IgD-negative memory B cell (primary cell): ENCODE measurements around the gene MYH16. TPM values are rescaled to one million over a fixed set of nuclear protein-coding genes. Genes with fewer than 3 reads are reported as not detected.
"Not testable (repeated sequence)": the region's sequence is repeated elsewhere in the genome, so short reads cannot be mapped to it uniquely, and the experiment has no call there.

Experiments
- H3K27ac Mint-ChIP-seq, 3 donors: one replicate each; pipeline ENCODE4 v1.8.0; 2020 to 2022; ENCODE audit warnings: mild to moderate bottlenecking in 3 of 3, mixed read lengths in 3 of 3, moderate library complexity in 1 of 3
- H3K27me3 Mint-ChIP-seq: one replicate; pipeline ENCODE4 v1.8.0; 2021; ENCODE audit warnings: mixed read lengths
- H3K36me3 Mint-ChIP-seq: one replicate; pipeline ENCODE4 v1.8.0; 2020; ENCODE audit warnings: mild to moderate bottlenecking, mixed read lengths
- H3K4me1 Mint-ChIP-seq, 3 donors: one replicate each; pipeline ENCODE4 v1.8.0; 2020 to 2022; ENCODE audit warnings: mixed read lengths in 3 of 3, mild to moderate bottlenecking in 1 of 3
- H3K4me3 Mint-ChIP-seq, 4 donors: one replicate each; pipeline ENCODE4 v1.8.0; 2020 to 2022; ENCODE audit warnings: mild to moderate bottlenecking in 4 of 4, mixed read lengths in 4 of 4, moderate library complexity in 3 of 4
- H3K9me3 Mint-ChIP-seq, 3 donors: one replicate each; pipeline ENCODE4 v1.8.0; 2020 to 2021; ENCODE audit warnings: mixed read lengths in 3 of 3, mild to moderate bottlenecking in 1 of 3
- polyA plus RNA-seq: library from polyadenylated mRNA; unstranded; fragments of 300-500 nt; fragmentation: Illumina TruSeq; gene quantifications from one replicate; pipeline ENCODE4 v1.2.3, GENCODE V29; 2021

MYH16 gene
- polyA plus RNA-seq, 1 donor from 2014 or later, result not detected

- H3K27ac Mint-ChIP-seq, H3K4me3 Mint-ChIP-seq, H3K9me3 Mint-ChIP-seq, H3K4me1 Mint-ChIP-seq, H3K36me3 Mint-ChIP-seq: not testable (repeated sequence)
- H3K27me3 Mint-ChIP-seq, result peaks cover 12% of the 10 kb centered on the region
Observed at GRCh38 chr7:99273561-99273960, 922 bp downstream of the MYH16 start.

DNA sequence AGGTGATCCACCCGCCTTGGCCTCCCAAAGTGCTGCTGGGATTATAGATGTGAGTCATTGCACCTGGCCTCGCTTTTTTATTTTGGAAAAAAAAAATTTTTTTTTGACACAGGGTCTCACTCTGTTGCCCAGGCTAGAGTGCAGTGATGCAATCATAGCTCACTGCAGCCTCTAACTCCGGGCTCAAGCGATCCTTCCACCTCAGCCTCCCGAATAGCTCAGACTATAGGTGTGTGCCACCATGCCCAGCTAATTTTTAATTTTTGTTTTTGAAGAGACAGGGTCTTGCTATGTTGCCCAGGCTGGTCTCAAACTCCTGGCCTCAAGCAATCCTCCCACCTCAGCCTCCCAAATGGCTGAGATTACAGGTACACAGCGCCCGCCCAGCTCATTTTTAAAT lies 2.3 kb downstream of the MYH16 start:
- H3K27ac Mint-ChIP-seq, H3K9me3 Mint-ChIP-seq, H3K4me3 Mint-ChIP-seq, H3K4me1 Mint-ChIP-seq, H3K36me3 Mint-ChIP-seq: not testable (repeated sequence)
- peaks cover 11% of the 10 kb centered on the region for H3K27me3 Mint-ChIP-seq

- Mint-ChIP-seq H3K4me3 (no peak overlapping the region), H3K27me3 (peaks cover 11% of the 10 kb centered on the region), H3K36me3 (no peaks in the 10 kb centered on the region), H3K9me3 (no peaks in the 10 kb centered on the region), H3K27ac (no peak overlapping the region), H3K4me1 (no peaks in the 10 kb centered on the region)
Observed at GRCh38 chr7:99275496-99275895, 2.9 kb downstream of the MYH16 start.

DNA sequence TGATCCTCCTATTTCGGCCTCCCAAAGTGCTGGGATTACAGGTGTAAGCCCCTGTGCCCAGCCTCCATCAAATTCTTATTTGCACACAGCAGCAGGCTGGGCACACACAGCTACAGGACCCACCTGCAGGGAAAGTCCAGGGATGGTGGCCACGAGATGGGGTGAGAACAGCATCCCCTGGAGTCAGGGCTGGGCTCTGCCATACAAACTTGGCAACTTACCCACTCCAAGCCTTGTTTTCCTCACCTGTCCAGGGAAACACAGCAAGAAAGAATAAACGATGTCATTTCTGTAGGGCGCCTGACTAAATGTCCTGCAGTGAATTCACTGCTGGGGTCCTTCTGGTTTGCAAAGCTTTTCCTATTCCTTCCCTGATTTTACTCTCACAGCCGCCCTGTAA lies 5.5 kb downstream of the MYH16 start:
- Mint-ChIP-seq H3K4me3 (no peak overlapping the region), H3K27me3 (peaks cover 4% of the 10 kb centered on the region), H3K27ac (peak overlapping the region in 1 of 3 donors; percentile 6), H3K36me3 (no peaks in the 10 kb centered on the region), H3K4me1 (no peaks in the 10 kb centered on the region), H3K9me3 (no peaks in the 10 kb centered on the region)

GRCh38 chr7:99284165-99284564 lies 11.5 kb downstream of the MYH16 start:
- H3K9me3 Mint-ChIP-seq, H3K27ac Mint-ChIP-seq, H3K27me3 Mint-ChIP-seq, H3K4me1 Mint-ChIP-seq, H3K4me3 Mint-ChIP-seq, H3K36me3 Mint-ChIP-seq: not testable (repeated sequence)

DNA sequence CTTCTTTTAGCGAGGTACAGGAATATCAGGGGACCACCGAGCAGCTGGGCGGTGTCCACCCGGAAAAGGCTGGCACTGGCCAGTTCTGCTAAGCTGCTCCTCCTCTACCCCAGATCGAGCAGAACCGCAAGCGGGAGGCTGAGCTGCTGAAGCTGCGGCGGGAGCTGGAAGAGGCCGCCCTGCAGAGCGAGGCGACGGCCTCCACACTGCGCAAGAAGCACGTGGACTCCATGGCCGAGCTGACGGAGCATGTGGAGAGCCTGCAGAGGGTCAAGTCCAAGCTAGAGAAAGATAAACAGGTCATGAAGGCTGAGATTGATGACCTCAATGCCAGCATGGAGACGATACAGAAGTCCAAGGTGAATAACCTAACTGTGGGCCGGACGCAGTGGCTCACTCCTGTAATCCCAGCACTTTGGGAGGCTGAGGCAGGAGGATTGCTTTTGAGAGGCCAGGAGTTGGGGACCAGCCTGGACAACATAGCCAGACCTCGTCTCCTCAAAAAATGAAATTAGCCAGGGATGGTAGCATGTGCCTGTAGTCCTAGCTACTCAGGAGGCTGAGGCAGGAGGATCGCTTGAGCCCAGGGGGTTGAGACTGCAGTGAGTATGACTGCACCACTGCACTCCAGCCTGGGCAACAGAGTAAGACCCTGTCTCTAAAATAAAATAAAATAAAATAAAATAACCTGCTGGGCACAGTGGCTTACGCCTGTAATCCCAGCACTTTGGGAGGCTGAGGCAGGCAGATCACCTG lies 15.3 kb downstream of the MYH16 start:
- Mint-ChIP-seq H3K9me3 (no peaks in the 10 kb centered on the region), H3K27ac (no peak overlapping the region), H3K36me3 (no peaks in the 10 kb centered on the region), H3K27me3 (peaks cover 2% of the 10 kb centered on the region), H3K4me3 (no peak overlapping the region), H3K4me1 (no peaks in the 10 kb centered on the region)

DNA sequence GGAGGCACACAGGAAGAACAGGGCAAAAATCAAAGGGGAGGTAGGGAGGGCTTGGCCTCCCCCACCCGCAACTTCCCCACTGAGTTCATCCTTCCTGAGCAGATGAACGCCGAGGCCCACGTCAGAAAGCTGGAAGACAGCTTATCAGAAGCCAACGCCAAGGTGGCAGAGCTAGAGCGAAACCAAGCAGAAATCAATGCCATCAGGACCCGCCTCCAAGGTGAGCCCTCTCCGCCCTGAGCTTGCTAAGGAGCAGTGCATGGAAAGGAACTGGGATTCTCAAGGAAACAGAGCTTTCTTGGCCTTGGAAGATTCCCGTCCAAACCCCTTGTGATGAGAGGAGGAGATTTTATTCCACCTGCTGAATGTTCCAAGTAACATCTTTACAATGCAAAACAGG lies 16.5 kb downstream of the MYH16 start:
- no peak overlapping the region for H3K27ac Mint-ChIP-seq
- no peak overlapping the region for H3K4me3 Mint-ChIP-seq
- H3K36me3 Mint-ChIP-seq, result no peaks in the 10 kb centered on the region
- peaks cover 2% of the 10 kb centered on the region for H3K27me3 Mint-ChIP-seq
- H3K4me1 Mint-ChIP-seq, result no peaks in the 10 kb centered on the region
- no peaks in the 10 kb centered on the region for H3K9me3 Mint-ChIP-seq

DNA sequence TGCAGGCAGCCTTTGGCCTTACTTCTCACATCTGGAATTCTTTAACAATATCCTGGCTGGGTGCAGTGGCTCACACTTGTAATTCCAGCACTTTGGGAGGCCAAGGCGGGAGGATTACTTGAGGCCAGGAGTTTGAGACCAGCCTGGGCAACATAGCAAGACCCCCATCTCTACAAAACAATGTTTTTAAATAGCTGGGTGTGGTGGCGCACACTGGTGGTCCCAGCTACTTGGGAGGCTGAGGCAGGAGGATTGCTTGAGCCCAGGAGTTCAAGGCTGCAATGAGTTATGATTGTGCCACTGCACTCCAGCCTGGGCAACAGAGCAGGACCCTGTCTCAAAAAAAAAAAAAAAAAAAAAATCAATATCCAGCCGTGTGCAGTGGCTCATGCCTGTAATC lies 17.5 kb downstream of the MYH16 start:
- not testable (repeated sequence) for H3K4me1 Mint-ChIP-seq, H3K4me3 Mint-ChIP-seq, H3K27me3 Mint-ChIP-seq, H3K36me3 Mint-ChIP-seq, H3K9me3 Mint-ChIP-seq, H3K27ac Mint-ChIP-seq

- peaks cover 1% of the 10 kb centered on the region for H3K36me3 Mint-ChIP-seq
- H3K4me3 Mint-ChIP-seq, result no peak overlapping the region
- H3K27me3 Mint-ChIP-seq, result peaks cover 1% of the 10 kb centered on the region
- H3K9me3 Mint-ChIP-seq, result no peaks in the 10 kb centered on the region
- H3K4me1 Mint-ChIP-seq, result no peaks in the 10 kb centered on the region
- no peak overlapping the region for H3K27ac Mint-ChIP-seq
Observed at GRCh38 chr7:99290980-99291607, 18.5 kb downstream of the MYH16 start.

GRCh38 chr7:99292127-99292526 lies 19.5 kb downstream of the MYH16 start:
- Mint-ChIP-seq H3K36me3 (peaks cover 4% of the 10 kb centered on the region), H3K4me3 (no peak overlapping the region), H3K27ac (no peak overlapping the region)

DNA sequence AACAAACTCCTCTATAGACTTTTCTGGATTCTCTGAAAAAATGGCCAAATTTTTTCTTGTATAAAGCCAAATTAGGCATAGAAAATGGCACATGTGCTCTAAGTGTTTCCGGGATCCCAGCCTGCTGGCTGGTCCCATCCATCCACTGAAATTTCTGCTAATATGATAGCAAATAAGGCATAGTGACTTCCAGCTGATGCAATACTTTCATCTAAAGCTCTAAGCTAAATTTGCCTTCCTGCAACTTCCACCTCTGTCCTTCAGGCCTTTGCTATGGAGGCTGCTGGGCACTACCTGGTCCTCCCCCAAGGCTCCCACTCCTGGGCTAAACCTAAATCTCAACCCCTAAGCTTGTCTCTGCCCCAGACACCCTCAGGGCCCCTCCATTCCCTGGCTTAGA lies 20.5 kb downstream of the MYH16 start:
- H3K36me3 Mint-ChIP-seq, result peaks cover 4% of the 10 kb centered on the region
- no peaks in the 10 kb centered on the region for H3K4me1 Mint-ChIP-seq
- H3K4me3 Mint-ChIP-seq, result no peak overlapping the region
- no peaks in the 10 kb centered on the region for H3K9me3 Mint-ChIP-seq
- no peak overlapping the region for H3K27ac Mint-ChIP-seq
- H3K27me3 Mint-ChIP-seq, result no peaks in the 10 kb centered on the region

More at GRCh38 chr7:99292127-99292526, 19.5 kb downstream of the MYH16 start:
- Mint-ChIP-seq H3K4me1 (no peaks in the 10 kb centered on the region), H3K27me3 (no peaks in the 10 kb centered on the region), H3K9me3 (no peaks in the 10 kb centered on the region)

DNA sequence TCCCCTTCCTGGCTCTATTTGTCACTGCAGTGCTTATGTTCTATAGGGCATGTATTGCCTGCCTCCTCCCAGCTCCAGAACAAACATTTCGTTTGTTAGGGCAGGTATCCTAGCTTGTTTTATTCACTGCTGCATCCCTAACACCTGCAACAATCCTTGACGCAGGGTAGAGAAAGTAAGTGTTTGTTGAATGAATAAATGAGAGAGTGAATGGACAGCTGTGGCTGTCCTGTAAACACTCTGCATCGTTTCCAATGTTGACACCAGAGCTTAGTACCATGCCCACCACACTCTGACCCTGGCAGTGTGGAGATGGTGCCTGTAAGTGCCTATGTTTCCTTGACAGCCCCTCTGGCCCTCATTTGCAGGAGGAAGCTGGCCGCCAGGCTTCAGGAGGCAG lies 21.0 kb downstream of the MYH16 start:
- Mint-ChIP-seq H3K4me1 (no peaks in the 10 kb centered on the region), H3K27me3 (no peaks in the 10 kb centered on the region), H3K9me3 (no peaks in the 10 kb centered on the region), H3K27ac (no peak overlapping the region), H3K4me3 (no peak overlapping the region), H3K36me3 (peaks cover 4% of the 10 kb centered on the region)

DNA sequence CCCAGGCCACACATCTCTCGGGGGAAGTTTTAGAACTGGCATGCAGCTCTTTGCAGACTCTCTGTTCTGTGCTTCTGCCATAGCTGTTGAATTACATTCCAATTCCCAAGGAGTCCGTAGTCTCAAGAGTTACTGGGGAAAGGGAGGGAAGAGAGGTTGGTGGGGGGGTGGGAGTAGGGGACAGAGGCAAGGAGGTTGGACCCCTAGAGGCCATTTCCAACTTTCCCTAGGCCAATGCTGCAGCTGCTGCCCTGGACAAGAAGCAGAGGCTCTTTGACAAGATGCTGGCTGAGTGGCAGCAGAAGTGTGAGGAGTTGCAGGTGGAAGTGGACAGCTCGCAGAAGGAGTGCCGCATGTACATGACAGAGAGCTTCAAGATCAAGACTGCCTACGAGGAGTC lies 23.8 kb downstream of the MYH16 start:
- H3K27ac Mint-ChIP-seq, result no peak overlapping the region
- H3K4me1 Mint-ChIP-seq, result no peaks in the 10 kb centered on the region
- no peak overlapping the region for H3K4me3 Mint-ChIP-seq
- no peaks in the 10 kb centered on the region for H3K9me3 Mint-ChIP-seq
- H3K27me3 Mint-ChIP-seq, result no peaks in the 10 kb centered on the region
- H3K36me3 Mint-ChIP-seq, result peaks cover 7% of the 10 kb centered on the region

DNA sequence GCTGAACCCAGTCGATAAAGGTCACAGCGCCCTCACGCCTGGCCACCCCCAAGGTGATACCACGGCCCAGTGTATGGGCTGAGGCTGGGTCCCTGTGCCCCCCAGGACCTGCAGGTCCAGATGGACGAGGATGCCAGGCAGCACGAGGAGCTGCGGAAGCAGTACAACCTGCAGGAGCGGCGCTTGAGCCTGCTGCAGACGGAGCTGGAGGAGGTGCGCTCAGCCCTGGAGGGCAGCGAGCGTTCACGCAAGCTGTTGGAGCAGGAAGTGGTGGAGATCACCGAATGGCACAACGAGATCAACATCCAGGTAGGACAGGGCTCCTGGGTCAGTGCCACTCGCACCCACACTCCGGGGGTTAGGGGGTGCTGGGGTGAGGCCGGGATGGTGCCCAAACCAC lies 28.9 kb downstream of the MYH16 start:
- H3K4me1 Mint-ChIP-seq, result no peaks in the 10 kb centered on the region
- H3K9me3 Mint-ChIP-seq, result no peaks in the 10 kb centered on the region
- H3K36me3 Mint-ChIP-seq, result peaks cover 6% of the 10 kb centered on the region
- no peak overlapping the region for H3K27ac Mint-ChIP-seq
- no peaks in the 10 kb centered on the region for H3K27me3 Mint-ChIP-seq
- H3K4me3 Mint-ChIP-seq, result no peak overlapping the region

DNA sequence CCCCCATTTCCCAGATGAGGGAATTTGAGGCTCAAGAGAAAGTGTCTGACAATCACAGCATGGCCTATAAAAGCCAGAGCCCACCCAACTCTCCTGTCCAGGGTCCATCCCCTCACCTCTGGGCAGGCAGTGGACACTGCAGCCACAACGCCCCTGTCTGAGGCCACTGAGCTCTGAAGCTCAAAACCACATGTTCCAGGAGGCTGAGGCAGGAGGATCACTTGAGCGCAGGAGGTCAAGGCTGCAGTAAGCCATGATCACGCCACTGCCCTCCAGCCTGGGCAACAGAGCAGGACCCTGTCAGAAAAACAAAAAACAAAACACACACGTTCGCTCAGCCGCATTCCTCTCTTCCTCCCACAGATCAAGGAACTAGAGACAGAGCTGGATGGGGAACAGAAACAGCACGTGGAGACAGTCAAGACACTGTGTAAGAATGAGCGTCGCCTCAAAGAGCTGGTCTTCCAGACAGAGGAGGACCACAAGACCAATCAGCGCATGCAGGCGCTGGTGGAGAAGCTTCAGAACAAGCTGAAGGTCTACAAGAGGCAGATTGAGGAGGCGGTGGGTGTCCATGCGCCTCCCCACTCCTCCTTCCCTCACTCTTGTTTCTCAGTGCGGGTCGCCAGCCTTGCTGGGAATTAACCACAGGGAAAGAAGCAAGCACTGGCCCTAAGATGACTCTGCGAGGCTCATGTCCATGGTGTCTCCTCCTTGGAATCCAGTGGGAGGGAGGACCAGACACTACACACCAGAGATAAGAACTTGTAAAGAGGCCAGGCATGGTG lies 33.0 kb downstream of the MYH16 start:
- Mint-ChIP-seq H3K9me3 (peaks cover 0 to 3% (median 1%) of the 10 kb centered on the region in 3 donors), H3K27ac (no peak overlapping the region), H3K36me3 (no peaks in the 10 kb centered on the region), H3K4me3 (no peak overlapping the region), H3K27me3 (no peaks in the 10 kb centered on the region), H3K4me1 (no peaks in the 10 kb centered on the region)
